ENCODE measurements around the gene CTNNAL1.
A peak's percentile ranks its signal among the peaks of the same experiment; 100 is the strongest.

The CTNNAL1 gene

GRCh38 chr9:109026306-109026705, 13.0 kb upstream of the CTNNAL1 start:
- no peak for DNase-seq

GRCh38 chr9:109022873-109023272, 9.6 kb upstream of the CTNNAL1 start:
- DNase-seq = no peak

GRCh38 chr9:109020581-109021511, 7.5 kb upstream of the CTNNAL1 start:
- no peak for DNase-seq

GRCh38 chr9:109020113-109020512, 6.8 kb upstream of the CTNNAL1 start:
- DNase-seq = no peak

GRCh38 chr9:109019420-109019819, 6.1 kb upstream of the CTNNAL1 start:
- DNase-seq = no peak

- DNase-seq = no peak
These were observed 4.2 kb upstream of the CTNNAL1 start for GRCh38 chr9:109017493-109017892.

GRCh38 chr9:109017061-109017460, 3.8 kb upstream of the CTNNAL1 start:
- DNase-seq = peak; percentile 31

GRCh38 chr9:109016132-109016531, 2.8 kb upstream of the CTNNAL1 start:
- no peak for DNase-seq

- DNase-seq = no peak
These were observed 1.4 kb upstream of the CTNNAL1 start for GRCh38 chr9:109014608-109015280.

GRCh38 chr9:109013679-109014607, 644 bp upstream of the CTNNAL1 start:
- DNase-seq = peak; percentile 77

GRCh38 chr9:109012009-109012875, 1.1 kb downstream of the CTNNAL1 start:
- peak; percentile 95 for DNase-seq

GRCh38 chr9:109011231-109011671, 2.0 kb downstream of the CTNNAL1 start:
- no peak for DNase-seq

- DNase-seq = peak; percentile 67
These were observed 2.6 kb downstream of the CTNNAL1 start for GRCh38 chr9:109010746-109011145.

- DNase-seq = no peak
These were observed 7.6 kb downstream of the CTNNAL1 start for GRCh38 chr9:109005678-109006077.

- DNase-seq = no peak
These were observed 10.2 kb downstream of the CTNNAL1 start for GRCh38 chr9:109003116-109003515.

GRCh38 chr9:109002141-109002540, 11.2 kb downstream of the CTNNAL1 start:
- DNase-seq = no peak

GRCh38 chr9:109001275-109001676, 12.0 kb downstream of the CTNNAL1 start:
- DNase-seq = peak; percentile 69

- DNase-seq = no peak
These were observed 16.2 kb downstream of the CTNNAL1 start for GRCh38 chr9:108997112-108997511.

- DNase-seq = no peak
These were observed 16.7 kb downstream of the CTNNAL1 start for GRCh38 chr9:108996643-108997042.

- DNase-seq = peak; percentile 69
These were observed 18.6 kb downstream of the CTNNAL1 start for GRCh38 chr9:108994695-108995094.

GRCh38 chr9:108991479-108991878, 21.8 kb downstream of the CTNNAL1 start:
- DNase-seq = peak; percentile 4

GRCh38 chr9:108983885-108984284, 29.4 kb downstream of the CTNNAL1 start:
- no peak for DNase-seq

All from NCI-H226 (cell line).